PC-3 (cell line): ENCODE measurements around the gene FOXI1. TPM values are rescaled to one million over a fixed set of nuclear protein-coding genes. Genes with fewer than 3 reads are reported as not detected.

Experiments used
- ATAC-seq: fragments of 200-7000 bp; cut with Tn5 transposase; 2 replicates; pipeline ENCODE4 v1.9.1; 2020; ENCODE audit warnings: mild to moderate bottlenecking, moderate library complexity
- BruUV-seq: library from RNA; stranded (reverse); fragments of 400-500 nt; replicated peaks from 2 replicates; lab custom pipeline; 2021; lab: Mats Ljungman, UMichigan
- CTCF ChIA-PET: fragments of 300-600 bp; sonication (Branson Sonifier 250); formaldehyde crosslinking; loops from one replicate; lab custom pipeline; 2022; ENCODE audit warnings: antibody characterized with exemption; lab: Charles Lee
- POLR2A ChIA-PET: fragments of 300-600 bp; sonication (Branson Sonifier 250); formaldehyde crosslinking; loops from one replicate; lab custom pipeline; 2022; ENCODE audit warnings: antibody characterized with exemption; ENCODE audit not compliant: unreplicated experiment; lab: Charles Lee
- DNase-seq: peaks from one replicate; pipeline ENCODE4 v3.0.0-alpha.2; 2015
- H2AFZ ChIP-seq: fragments of 300-600 bp; sonication (generic); 2 replicates; pipeline ENCODE4 v1.6.0; 2016; ENCODE audit warnings: antibody characterized with exemption, low read length
- H3F3A ChIP-seq: fragments of 300-600 bp; sonication (generic); one replicate; pipeline ENCODE4 v1.6.0; 2017; ENCODE audit warnings: antibody characterized with exemption, low read length, control low read depth, mild to moderate bottlenecking; ENCODE audit not compliant: unreplicated experiment
- H3K27ac ChIP-seq: fragments of 300-600 bp; sonication (generic); 2 replicates; pipeline ENCODE4 v1.5.1; 2016; ENCODE audit warnings: mild to moderate bottlenecking, low read length
- H3K27me3 ChIP-seq: fragments of 300-600 bp; sonication (generic); 2 replicates; pipeline ENCODE4 v1.6.1; 2016; ENCODE audit warnings: low read length, mixed read lengths
- H3K36me3 ChIP-seq: fragments of 300-600 bp; sonication (generic); 2 replicates; pipeline ENCODE4 v1.6.1; 2016; ENCODE audit warnings: low read depth, mixed run types, low read length, mixed read lengths
- H3K4me1 ChIP-seq: fragments of 300-600 bp; sonication (generic); 2 replicates; pipeline ENCODE4 v1.5.1; 2016; ENCODE audit warnings: low read length; ENCODE audit not compliant: insufficient read depth
- H3K4me2 ChIP-seq: fragments of 300-600 bp; sonication (generic); 2 replicates; pipeline ENCODE4 v1.6.0; 2016; ENCODE audit warnings: low read length
- H3K4me3 ChIP-seq: fragments of 300-600 bp; sonication (generic); 2 replicates; pipeline ENCODE4 v1.5.1; 2016; ENCODE audit warnings: mild to moderate bottlenecking, low read length, mixed read lengths
- H3K79me2 ChIP-seq: fragments of 300-600 bp; sonication (generic); 2 replicates; pipeline ENCODE4 v1.6.1; 2017; ENCODE audit warnings: low read length, mixed read lengths
- H3K9ac ChIP-seq: fragments of 300-600 bp; sonication (generic); 2 replicates; pipeline ENCODE4 v1.6.0; 2016; ENCODE audit warnings: mild to moderate bottlenecking, low read length
- H3K9me2 ChIP-seq: fragments of 300-600 bp; sonication (generic); replicated peaks from 2 replicates; pipeline ENCODE4 v1.6.1; 2016; ENCODE audit warnings: mixed run types, low read length, mixed read lengths
- H3K9me3 ChIP-seq: fragments of 300-600 bp; sonication (generic); 2 replicates; pipeline ENCODE4 v1.6.1; 2016; ENCODE audit warnings: low read length, mixed read lengths
- H4K20me1 ChIP-seq: fragments of 300-600 bp; sonication (generic); 2 replicates; pipeline ENCODE4 v1.6.1; 2016; ENCODE audit warnings: low read length, mixed read lengths
- EZH2 ChIP-seq: fragments of 300-600 bp; sonication (generic); IDR thresholded peaks from one replicate; pipeline ENCODE4 v1.6.1; 2017; ENCODE audit warnings: antibody characterized with exemption, mild to moderate bottlenecking, low read length; ENCODE audit not compliant: unreplicated experiment
- EZH2phosphoT487 ChIP-seq: fragments of 300-600 bp; sonication (generic); IDR thresholded peaks from 2 replicates; pipeline ENCODE4 v1.6.1; 2018; ENCODE audit warnings: mild to moderate bottlenecking, antibody characterized with exemption, low read length, borderline replicate concordance
- intact Hi-C: fragments of 100-400 bp; cut with micrococcal nuclease; formaldehyde crosslinking; loops from 2 replicates; pipeline ENCODE4 v1.9.0; 2023
- total RNA-seq: library from RNA; depleted of rRNA; stranded (reverse); fragments of >200 nt; gene quantifications from 2 replicates; pipeline ENCODE4 v1.2.3, GENCODE V29; 2014; rRNA removed
- TF ChIP-seq, protein P1 (sequence below): fragments of 300-600 bp; sonication (generic); conservative IDR thresholded peaks from 2 replicates; pipeline ENCODE4 v1.5.1; 2017; ENCODE audit warnings: antibody characterized with exemption, low read depth, mild to moderate bottlenecking, low read length

FOXI1 gene
- total RNA-seq, 1 experiment from 2014 or later = not detected

DNA sequence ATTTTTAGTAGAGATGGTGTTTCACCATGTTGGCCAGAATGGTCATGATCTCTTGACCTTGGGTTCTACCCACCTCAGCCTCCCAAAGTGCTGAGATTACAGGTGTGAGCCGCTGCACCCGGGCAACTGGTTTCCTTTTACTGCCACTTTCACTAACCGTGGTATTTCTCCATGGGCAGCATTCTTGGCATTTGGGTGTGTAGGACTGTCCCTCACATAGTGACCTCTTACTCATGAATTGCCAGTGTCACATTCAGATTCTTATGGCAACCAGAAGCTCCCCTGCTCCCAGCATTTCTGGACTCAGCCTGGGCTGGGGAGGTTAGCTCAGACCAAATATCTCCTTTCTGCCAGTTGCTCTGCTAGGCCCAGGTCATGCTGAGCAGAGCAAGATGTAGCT lies 50.1 kb downstream of the FOXI1 start:
- Histone ChIP-seq H3K79me2 (no peaks in the 10 kb centered on the region), H2AFZ (no peak overlapping the region), H3K4me1 (peaks cover 15% of the 10 kb centered on the region), H3K4me2 (no peak overlapping the region), H3F3A (no peaks in the 10 kb centered on the region), H3K9me2 (no peaks in the 10 kb centered on the region), H3K4me3 (no peak overlapping the region), H3K9ac (no peak overlapping the region), H3K9me3 (no peaks in the 10 kb centered on the region), H3K36me3 (no peaks in the 10 kb centered on the region), H3K27ac (no peak overlapping the region), H4K20me1 (no peaks in the 10 kb centered on the region), H3K27me3 (no peaks in the 10 kb centered on the region)
- no peak for TF ChIP-seq EZH2phosphoT487
- no peak for TF ChIP-seq EZH2
- TF ChIP-seq, protein P1, sequence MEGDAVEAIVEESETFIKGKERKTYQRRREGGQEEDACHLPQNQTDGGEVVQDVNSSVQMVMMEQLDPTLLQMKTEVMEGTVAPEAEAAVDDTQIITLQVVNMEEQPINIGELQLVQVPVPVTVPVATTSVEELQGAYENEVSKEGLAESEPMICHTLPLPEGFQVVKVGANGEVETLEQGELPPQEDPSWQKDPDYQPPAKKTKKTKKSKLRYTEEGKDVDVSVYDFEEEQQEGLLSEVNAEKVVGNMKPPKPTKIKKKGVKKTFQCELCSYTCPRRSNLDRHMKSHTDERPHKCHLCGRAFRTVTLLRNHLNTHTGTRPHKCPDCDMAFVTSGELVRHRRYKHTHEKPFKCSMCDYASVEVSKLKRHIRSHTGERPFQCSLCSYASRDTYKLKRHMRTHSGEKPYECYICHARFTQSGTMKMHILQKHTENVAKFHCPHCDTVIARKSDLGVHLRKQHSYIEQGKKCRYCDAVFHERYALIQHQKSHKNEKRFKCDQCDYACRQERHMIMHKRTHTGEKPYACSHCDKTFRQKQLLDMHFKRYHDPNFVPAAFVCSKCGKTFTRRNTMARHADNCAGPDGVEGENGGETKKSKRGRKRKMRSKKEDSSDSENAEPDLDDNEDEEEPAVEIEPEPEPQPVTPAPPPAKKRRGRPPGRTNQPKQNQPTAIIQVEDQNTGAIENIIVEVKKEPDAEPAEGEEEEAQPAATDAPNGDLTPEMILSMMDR = no peak
- no peak for DNase-seq
- POLR2A ChIA-PET = no interaction called here
- intact Hi-C loops = no loop called here
- no peak for ATAC-seq
- CTCF ChIA-PET = no interaction called here
- BruUV-seq = no TSS peak

DNA sequence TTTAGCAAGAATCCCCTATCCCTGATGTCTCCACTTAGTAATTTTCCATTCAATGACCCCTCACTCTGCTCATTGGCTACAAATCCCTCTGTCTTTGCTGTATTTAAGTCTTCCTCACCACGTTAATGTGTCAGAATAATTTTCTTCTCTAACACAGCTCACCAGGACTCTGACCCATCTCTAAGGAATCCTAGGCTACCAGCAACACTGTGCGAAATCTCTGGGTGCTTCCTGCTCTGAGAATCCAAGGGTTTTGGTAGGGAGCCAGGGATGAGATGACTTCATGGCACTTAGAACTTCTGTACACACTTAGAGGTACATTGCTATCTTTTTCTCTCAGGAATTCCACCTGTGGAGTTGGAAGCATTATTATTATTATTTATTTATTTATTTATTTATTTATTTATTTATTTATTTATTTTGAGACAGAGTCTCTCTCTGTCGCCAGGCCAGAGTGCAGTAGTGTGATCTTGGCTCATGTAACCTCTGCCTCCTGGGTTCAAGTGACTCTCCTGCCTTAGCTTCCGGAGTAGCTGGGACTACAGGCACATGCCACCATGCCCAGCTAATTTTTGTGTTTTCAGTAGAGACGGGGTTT lies 53.5 kb downstream of the FOXI1 start:
- BruUV-seq = no TSS peak
- no peaks in the 10 kb centered on the region for H4K20me1 ChIP-seq
- no peaks in the 10 kb centered on the region for H3F3A ChIP-seq
- H3K27ac ChIP-seq = no peak overlapping the region
- H3K9me2 ChIP-seq = no peaks in the 10 kb centered on the region
- H3K4me3 ChIP-seq = no peak overlapping the region
- no peaks in the 10 kb centered on the region for H3K9me3 ChIP-seq
- no peak overlapping the region for H2AFZ ChIP-seq
- ChIA-PET POLR2A (no interaction called here), CTCF (no interaction called here)
- no peaks in the 10 kb centered on the region for H3K79me2 ChIP-seq
- intact Hi-C loops = no loop called here
- no peaks in the 10 kb centered on the region for H3K27me3 ChIP-seq
- no peak for ATAC-seq
- H3K36me3 ChIP-seq = no peaks in the 10 kb centered on the region
- peak; percentile 32 for DNase-seq
- H3K4me2 ChIP-seq = no peak overlapping the region
- no peaks in the 10 kb centered on the region for H3K4me1 ChIP-seq
- TF ChIP-seq, protein P1 = no peak
- no peak for TF ChIP-seq EZH2
- H3K9ac ChIP-seq = no peak overlapping the region

Other genes with a start within 250 kb of the FOXI1 start
- gene INSYN2B, start 125.4 kb upstream of the FOXI1 start, total RNA-seq = 1.1 and 1.5 TPM in 2 replicates
- not detected in 2 replicates for gene C5orf58, start 127.1 kb downstream of the FOXI1 start, total RNA-seq
- not detected in 2 replicates for gene LCP2, start 191.9 kb downstream of the FOXI1 start, total RNA-seq